T follicular helper cell (primary cell): ENCODE data around the gene IGFBP5.

Source experiments
- DNase-seq: peaks from one replicate; pipeline ENCODE4 v3.0.0-alpha.2; 2020; ENCODE audit warnings: low read depth

The IGFBP5 gene

DNA sequence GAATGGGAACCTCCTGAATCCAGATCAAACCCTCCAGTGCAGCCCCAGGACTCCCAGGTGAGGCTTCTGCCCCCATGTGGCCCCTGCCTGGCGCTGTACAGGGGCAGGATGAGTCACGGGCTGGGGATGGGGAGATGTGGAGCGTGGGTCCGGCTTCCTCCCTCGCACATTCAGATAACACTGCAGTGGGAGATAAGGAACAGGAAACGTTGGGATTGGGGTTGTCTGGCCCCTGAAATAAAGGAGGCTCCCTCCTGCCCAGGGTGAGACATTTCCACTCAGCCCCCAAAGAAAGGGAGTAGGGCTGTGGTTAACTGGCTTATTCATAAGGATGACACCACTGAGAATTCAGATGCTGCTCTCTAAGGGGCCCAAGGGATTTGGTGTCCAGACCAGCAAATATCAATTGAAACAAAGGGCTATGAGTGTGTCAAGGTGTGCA, 30.7 kb downstream of the IGFBP5 start:
- DNase-seq = no peak

GRCh38 chr2:216663846-216664245, 31.5 kb downstream of the IGFBP5 start:
- DNase-seq = no peak

DNA sequence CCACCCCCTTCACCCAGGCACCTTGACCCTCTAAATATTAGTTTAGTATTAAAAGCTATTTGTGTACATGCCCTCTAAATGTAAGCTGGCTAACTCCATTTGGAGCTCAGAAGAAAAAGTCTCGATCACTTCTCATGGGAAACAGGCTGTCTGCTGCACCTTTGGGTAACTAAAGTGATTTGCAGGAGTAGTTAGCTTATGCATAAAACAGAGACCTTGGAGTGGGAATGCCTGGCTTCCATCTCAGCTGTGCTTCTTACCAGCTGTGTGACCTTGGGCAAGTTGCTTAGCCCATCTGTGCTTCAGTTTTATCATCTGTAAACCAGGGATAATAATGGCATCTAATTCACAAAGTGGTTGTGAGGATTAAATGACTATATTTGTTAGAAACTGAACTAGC, 32.2 kb downstream of the IGFBP5 start:
- DNase-seq = no peak

DNA sequence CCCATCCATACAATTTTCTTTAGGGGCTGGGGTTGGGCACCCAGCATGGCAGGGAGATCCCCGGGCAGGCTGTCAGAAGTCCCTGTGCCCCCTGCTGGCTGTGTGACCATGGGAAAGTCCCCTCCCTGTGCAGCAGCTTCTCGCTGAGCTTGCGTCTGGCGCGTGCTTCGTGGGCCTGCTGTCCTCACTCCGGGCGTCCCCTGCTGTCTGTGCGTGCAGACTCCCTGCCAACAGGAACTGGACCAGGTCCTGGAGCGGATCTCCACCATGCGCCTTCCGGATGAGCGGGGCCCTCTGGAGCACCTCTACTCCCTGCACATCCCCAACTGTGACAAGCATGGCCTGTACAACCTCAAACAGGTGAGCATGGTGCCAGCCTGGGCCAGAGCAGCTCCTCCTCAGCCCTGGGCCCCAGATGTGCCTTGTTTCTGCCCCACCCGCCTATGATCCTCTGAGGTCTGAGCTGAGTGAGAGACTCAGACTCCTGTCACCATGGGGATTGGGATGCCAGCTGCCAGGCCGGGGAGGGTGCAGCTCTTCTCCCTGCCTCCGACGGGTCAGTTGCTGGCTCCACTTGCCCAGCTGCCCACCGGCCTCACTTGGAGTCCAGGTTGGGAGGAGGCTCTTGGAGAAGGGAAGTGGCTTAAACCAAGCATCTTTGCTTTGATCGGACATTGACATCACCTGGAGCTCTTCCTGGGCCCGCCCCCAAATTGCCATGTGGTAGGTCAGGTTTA, 33.5 kb downstream of the IGFBP5 start:
- DNase-seq = no peak

GRCh38 chr2:216661051-216661450, 34.3 kb downstream of the IGFBP5 start:
- no peak for DNase-seq

- no peak for DNase-seq
Observed at GRCh38 chr2:216660496-216660895, 34.9 kb downstream of the IGFBP5 start.

DNA sequence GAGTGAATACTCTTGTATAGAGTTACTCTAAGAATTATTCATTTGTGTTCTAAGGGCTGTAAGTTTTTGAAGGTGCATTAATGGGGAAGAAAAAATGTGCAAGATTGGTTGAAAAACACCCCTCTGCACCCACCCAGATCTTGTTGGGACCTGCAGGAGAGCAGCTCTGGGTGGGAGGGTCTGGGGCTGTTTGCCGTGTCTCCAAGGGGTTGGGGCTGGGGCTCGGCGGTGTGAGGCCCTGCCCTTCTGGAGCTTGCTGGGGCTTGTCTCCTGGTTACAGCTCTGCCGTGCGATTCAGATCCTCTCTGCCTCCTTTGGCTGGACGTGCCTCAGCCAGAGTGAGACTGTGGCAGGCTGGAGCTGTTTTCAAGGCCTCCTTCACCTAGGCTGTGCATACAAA, 36.1 kb downstream of the IGFBP5 start:
- no peak for DNase-seq

GRCh38 chr2:216658757-216659156, 36.6 kb downstream of the IGFBP5 start:
- DNase-seq = no peak

DNA sequence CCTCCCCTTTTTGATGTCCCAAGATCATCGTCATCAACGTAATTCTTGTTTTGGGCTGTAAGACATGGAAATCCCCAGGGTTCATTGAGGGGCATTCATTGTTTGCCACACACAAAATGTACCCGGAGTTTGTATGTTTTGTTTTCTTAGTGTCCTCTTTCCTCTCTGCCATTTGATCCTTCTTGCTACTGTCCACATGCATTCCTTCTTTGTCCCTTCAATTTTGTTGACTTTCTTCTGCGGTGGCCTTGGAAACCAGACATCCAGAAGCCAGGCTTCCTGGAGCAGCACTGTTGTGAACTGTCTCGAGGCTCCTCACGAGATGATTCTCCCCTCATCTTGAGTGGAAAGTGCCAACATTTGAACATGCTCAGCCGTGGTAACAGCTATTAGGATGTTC, 37.4 kb downstream of the IGFBP5 start:
- DNase-seq = no peak

GRCh38 chr2:216657086-216657855, 38.1 kb downstream of the IGFBP5 start:
- no peak for DNase-seq

- DNase-seq = no peak
Observed at GRCh38 chr2:216654528-216655052, 40.8 kb downstream of the IGFBP5 start.

DNA sequence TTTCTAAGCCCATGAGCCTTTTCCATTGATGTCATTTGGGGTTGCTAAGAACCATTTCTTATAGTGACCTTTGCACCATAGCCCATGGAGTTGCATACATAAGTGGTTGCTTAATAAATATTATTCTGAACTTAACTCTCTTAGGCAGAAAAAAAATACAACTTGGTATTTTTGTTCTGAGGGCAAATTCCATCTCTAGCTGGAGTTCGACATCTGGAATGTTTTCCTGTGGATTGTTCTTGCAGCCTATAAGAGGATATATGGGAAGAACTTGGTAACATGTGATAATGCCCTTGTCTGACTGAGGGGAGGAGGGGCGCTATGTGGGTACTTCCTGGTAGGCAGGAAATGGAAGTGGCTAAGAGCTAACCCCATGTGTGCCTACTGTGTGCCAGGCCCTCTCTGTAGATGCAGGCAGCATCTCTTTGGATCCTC, 41.4 kb downstream of the IGFBP5 start:
- no peak for DNase-seq

DNA sequence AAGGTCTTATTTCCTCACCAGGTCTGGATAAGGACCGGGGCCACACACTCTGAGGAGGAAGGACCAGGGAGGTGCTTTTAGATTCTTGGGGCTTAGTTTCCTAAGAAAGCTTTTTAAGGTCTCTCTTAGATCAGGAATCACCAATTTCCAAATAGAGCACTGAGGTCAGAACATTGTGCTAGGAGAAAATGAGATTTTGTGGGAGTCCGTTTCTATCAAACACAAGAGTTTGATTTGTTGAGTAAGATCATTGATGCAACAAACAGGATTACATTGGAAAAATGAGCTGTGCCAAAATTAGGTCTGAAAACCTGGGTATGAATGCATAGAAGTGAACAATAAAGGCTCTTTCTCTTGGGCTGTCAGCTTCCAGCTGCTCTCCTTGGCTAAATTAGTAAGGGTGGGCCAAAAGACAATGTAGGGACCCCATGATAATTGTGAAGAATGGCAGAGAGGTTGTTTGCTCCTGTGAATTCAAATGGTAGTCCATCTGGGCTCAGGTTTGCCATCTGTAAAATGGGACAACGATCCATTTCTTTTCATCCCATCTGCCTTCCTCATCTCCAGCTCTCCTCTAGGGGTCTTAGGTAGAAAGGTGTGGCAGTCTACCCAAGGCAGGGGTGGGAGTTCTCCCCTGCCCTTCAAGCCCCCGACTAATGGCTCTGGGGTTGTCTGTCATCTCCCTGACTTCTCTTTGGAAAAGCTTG, 42.1 kb downstream of the IGFBP5 start:
- no peak for DNase-seq

DNA sequence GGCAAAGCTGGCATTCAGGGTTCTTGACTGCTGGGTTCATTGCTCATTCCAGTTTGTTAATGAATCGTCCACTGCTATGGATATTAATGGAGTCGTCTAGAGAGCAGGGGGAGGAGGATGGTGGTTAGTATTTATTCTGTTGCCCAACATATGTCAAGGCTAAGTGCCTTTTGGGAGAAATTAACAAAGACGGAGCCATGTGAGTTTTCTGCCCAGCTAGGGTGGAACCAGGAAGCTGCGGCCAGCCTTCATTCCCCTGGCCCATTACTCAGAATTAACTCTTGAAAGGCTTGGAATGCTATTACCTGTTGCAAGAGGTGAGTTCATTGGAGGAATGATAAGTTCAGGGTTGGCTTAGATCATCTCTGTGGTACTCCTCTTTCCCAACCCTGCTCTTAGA, 42.8 kb downstream of the IGFBP5 start:
- DNase-seq = no peak

DNA sequence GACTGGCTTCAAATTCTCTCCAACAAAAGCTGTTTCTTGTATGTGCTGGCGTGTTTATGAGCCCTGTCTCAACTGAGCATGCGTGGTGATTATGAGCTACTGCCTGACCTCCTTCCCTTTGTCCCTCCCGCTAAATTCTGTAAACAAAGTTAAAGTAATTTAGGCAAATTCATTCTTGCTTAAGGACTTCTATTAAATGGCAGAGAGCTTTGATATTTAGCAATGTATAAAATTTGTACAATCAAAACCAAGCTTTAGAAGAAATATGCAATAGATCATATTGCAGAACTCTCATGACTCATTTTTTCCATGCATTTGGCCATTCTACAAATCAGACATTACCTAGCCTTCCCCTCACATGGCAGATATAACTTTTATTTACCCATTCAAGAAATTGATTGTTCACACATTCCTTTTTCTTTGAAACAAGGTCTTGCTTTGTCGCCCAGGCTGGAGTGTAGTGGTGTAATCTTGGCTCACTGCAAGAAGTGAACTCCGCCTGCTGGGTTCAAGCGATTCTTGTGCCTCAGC, 43.9 kb downstream of the IGFBP5 start:
- DNase-seq = no peak

DNA sequence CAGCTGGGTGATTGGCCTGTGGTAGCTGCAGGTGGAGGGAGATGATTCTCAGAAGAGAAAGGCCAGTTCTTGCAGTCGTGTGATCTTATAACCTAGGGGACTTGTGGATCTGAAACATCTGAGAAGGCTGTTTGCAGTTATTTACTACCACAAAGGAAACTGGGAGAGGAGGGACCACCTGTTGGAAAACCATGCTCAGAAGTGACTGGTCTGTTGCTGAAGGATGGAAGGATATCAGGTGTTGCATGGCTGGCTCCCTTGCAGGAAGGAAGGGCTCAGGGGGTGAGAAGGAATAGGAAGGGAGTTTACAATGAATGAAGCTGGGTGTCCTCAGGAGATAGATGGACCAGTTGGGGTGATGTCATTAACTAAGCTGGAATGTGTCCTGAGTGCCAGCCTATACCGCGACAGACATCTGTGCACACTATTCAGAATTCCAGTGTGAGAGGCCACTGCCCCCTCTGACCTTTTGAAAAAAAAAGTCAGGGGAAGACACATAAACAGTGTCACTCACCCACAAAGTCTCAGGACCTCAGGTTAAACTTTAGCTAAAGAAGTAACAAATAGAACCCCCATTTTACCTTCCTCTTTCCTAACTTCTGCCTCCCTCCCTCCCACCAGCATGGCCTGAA, 44.6 kb downstream of the IGFBP5 start:
- no peak for DNase-seq

- no peak for DNase-seq
Observed at GRCh38 chr2:216649574-216649973, 45.8 kb downstream of the IGFBP5 start.

DNA sequence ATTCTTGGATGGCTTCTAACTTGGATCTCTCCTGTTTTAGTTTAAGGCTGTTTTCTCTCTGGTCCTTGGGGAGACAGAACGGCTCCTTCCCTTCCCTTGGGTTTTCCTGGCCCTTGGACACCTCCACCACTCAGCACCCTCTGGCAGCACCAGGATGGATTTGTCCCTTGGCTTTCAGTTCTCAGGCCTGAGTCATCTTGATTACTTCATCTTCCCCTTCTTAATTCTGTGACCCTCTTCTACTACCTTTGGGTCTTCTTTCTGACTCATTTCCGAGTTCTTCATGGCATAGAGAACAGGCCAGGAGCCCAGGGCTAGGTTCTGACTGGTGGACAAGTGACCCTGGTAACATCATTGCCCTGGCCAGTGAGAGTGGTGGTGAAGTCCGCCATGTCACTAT, 47.2 kb downstream of the IGFBP5 start:
- no peak for DNase-seq

GRCh38 chr2:216646116-216646515, 49.2 kb downstream of the IGFBP5 start:
- DNase-seq = no peak

- DNase-seq = no peak
Observed at GRCh38 chr2:216645636-216645950, 49.8 kb downstream of the IGFBP5 start.

- DNase-seq = no peak
Observed at GRCh38 chr2:216644842-216645635, 50.3 kb downstream of the IGFBP5 start.
